Coronary artery (tissue), 2 donors: ENCODE measurements around the gene PTPRM.

ENCODE experiments used
- DNase-seq: peaks from one replicate; pipeline ENCODE4 v3.0.0-alpha.2; 2017; ENCODE audit warnings: low spot score
- H3K27ac ChIP-seq, 2 donors: fragments of 200-600 bp; sonication (generic); one replicate each; pipeline ENCODE4 v1.5.1; 2016 to 2019
- H3K4me3 ChIP-seq: fragments of 200-600 bp; sonication (generic); 2 replicates; pipeline ENCODE4 v1.5.1; 2016; ENCODE audit warnings: mild to moderate bottlenecking, moderate library complexity
- CTCF ChIP-seq: fragments of 200-600 bp; sonication (generic); IDR thresholded peaks from one replicate; pipeline ENCODE4 v1.5.1; 2019; ENCODE audit warnings: antibody characterized with exemption

PTPRM gene

GRCh38 chr18:7748251-7749007, 181.3 kb downstream of the PTPRM start:
- Histone ChIP-seq H3K27ac (peak overlapping the region in 1 of 2 donors; percentile 49), H3K4me3 (peak overlapping the region; percentile 17)
- no peak for TF ChIP-seq CTCF
- DNase-seq, result no peak

GRCh38 chr18:7749008-7749405, 181.9 kb downstream of the PTPRM start:
- no peak for TF ChIP-seq CTCF
- Histone ChIP-seq H3K4me3 (peak overlapping the region; percentile 17), H3K27ac (peak overlapping the region in 1 of 2 donors; percentile 49)
- DNase-seq, result no peak

GRCh38 chr18:7749510-7749981, 182.4 kb downstream of the PTPRM start:
- no peak for DNase-seq
- H3K4me3 ChIP-seq, result peak overlapping the region; percentile 17
- TF ChIP-seq CTCF, result no peak
- H3K27ac ChIP-seq, result peak overlapping the region in 1 of 2 donors; percentile 68

GRCh38 chr18:7750095-7750663, 183.1 kb downstream of the PTPRM start:
- Histone ChIP-seq H3K27ac (peak overlapping the region in 1 of 2 donors; percentile 68), H3K4me3 (no peak overlapping the region)
- DNase-seq, result no peak
- TF ChIP-seq CTCF, result no peak

- TF ChIP-seq CTCF, result no peak
- no peak overlapping the region for H3K4me3 ChIP-seq
- DNase-seq, result no peak
- H3K27ac ChIP-seq, result no peak overlapping the region
Measured at GRCh38 chr18:7750966-7751365, 183.8 kb downstream of the PTPRM start.

- Histone ChIP-seq H3K4me3 (no peak overlapping the region), H3K27ac (no peak overlapping the region)
- DNase-seq, result no peak
- no peak for TF ChIP-seq CTCF
Measured at GRCh38 chr18:7754258-7754657, 187.1 kb downstream of the PTPRM start.

GRCh38 chr18:7754725-7755181, 187.6 kb downstream of the PTPRM start:
- H3K4me3 ChIP-seq, result no peak overlapping the region
- no peak for TF ChIP-seq CTCF
- DNase-seq, result no peak
- no peak overlapping the region for H3K27ac ChIP-seq
